ENCODE results near the gene GPS1.

The GPS1 gene

DNA sequence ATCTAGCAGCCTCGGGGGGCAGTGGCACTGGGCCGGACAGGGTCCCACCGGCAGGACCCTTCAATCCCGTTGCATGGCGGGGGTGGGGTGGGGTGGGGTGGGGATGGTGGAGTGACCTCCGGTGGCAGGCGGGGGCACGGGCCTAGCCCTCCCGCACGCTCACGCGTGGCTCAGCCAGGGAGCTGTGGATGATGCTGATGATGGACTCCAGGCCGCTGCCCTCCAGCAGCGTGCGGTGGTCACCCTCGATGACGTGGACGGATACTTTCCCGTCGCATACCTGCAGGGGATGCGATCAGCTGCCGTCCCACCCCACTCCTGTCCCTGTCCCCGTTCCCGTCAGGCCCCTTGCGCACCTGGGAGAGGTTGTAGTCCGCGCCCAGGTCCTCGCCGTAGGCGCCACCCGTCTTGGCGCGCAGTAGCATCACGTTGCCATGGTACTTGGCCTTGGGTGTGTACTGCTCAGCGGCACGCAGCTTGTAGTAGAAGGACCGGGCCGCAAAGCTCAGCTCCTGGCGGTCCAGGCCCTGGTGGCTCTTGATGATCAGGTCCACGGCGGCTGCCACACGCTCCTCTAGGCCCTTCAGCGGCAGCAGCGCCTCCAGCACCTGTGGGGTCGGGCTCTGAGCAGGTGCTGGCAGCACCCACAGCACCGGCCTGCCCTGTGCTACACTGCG, 27.4 kb downstream of the GPS1 start:
- no peak for DNase-seq (ENCODE audit: low spot score)

DNA sequence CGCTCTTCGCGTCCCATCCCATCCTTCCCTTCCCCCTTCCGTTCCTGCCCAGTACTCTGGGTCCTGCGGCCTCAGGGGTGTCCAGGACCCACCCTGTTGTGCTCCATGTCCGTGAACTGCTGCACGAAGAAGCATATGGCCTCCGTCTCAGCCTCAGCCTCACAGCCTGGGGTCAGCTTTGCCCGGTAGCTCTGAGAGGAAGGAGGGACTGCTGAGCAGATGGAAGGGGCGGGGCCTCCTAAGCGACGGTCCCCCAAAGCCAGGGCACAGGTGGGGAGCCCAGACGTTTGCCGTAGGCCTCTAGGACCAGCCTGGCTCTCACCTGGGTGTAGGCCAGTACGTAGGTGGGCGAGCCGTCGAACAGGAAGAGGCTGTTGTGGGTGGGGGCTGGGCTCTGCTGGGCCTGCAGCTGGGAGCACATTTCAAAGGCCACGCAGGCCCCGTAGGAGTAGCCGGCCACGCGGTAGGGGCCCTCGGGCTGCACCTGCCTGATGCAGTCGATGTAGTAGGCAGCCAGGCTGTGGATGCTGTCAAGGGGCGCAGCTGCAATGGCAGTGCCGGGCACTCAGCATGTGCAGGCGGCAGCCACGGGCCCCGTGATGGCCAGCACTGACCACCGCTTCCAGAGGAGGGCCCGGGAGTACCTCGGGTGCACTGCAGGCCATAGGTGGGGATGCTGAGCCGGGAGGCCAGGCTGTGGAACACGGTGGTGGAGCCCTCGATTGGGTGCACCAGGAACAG, 28.5 kb downstream of the GPS1 start:
- no peak for DNase-seq (ENCODE audit: low spot score)

DNA sequence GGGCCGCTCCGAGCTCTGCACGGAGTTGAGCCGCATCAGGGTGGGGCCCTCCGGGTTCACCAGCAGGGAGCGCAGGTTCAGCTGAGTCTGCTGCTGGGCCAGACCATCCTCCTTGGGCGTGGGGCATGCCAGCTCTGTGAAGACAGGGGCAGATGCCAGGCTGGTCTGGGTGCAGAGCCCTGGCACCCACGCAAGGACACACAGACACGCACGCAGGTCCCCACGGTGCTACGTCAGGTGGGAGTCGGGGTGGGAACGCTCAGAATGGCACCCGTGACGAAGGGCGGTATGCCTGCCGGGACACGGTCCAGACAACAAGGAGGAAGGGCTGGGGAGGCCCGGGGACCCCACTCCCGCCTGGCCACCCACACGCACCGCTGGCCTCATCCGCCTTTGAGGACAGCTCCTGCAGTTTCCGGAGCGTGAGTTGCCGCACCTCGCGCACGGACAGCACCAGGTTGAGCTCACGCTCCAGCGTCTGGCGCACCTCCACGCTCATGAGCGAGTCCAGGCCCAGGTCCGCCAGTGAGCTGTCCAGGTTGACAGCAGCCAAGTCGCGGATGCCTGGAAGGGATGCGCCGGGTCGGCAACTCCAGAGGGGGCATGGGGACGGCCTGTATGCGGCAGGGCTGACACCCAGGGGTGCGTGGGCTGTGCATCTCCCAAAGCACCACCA, 29.2 kb downstream of the GPS1 start:
- DNase-seq (ENCODE audit: low spot score), result no peak

DNA sequence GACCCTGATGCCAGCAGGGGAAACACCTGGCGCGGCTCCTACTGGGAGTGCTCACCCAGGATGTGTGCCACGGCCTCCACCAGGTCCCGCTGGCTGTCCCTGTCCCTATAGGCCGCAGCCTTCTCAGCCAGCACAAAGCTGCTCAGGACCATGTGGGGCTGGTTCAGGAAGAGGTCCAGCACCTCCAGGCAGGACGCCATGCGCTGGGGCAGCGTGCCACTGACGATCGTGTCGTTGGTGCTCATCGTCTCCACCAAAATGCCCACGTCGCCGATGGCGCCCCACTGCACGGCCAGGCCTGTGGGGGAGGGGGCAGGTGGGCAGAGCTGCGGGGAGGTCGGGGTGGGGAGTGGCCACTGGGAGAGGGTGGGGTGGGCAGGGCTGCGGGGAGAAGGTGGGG, 29.8 kb downstream of the GPS1 start:
- no peak for DNase-seq (ENCODE audit: low spot score)

DNA sequence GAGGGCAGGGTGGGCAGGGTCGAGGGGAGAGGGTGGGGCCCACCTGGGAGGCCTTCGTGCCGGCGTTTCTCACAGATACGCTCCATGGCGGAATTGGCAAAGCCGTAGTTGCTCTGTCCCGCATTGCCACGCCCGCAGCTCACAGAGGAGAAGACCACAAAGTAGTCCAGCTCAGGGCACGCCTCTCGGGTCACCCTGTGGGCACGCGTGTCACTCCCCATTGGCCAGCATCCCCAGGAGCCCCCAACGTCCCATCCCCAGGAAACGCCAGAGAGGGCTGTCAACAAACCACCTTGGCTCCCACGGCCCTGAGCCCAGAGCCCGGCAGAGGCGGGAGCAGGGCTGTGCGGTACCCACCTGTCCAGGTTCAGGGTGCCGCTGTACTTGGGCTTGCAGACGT, 30.3 kb downstream of the GPS1 start:
- no peak for DNase-seq (ENCODE audit: low spot score)

DNA sequence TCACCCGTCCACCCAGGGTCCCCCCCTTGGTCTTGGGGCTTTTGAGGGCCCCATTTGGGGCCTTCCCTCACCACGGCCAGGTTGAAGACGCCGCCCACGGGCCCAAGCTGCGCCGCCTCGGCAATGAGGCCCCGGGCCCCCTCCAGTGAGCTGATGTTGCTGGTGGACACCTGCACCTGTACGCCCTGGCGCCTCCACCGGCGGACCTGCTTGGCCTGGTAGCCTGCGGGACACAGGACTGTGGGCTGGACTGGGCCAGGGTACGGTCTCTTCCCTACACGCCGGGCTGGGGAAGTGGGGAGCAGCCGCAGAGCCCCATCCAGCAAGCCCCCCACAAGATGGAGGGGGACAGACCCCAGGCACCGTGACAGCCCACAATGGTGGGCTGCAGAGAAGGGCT, 30.8 kb downstream of the GPS1 start:
- no peak for DNase-seq (ENCODE audit: low spot score)

DNA sequence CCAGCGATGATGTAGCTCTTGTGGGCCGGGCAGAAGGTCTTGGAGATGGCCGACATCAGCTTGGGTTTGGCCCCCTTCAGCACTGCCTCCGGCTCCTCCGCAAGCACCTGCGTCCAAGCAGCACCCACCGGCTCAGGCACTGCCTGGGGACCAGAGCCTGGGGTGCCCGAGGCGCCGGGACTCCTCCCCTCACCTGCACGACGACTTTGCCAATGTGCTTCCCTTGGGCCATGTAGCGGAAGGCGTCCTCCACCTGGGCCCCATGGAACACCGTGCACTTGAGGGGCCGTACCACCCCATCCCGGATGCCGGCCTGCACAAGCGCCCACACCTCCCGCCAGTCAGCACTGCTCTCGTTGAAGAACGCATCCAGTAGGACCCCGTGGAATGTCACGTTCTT, 31.3 kb downstream of the GPS1 start:
- no peak for DNase-seq (ENCODE audit: low spot score)

DNA sequence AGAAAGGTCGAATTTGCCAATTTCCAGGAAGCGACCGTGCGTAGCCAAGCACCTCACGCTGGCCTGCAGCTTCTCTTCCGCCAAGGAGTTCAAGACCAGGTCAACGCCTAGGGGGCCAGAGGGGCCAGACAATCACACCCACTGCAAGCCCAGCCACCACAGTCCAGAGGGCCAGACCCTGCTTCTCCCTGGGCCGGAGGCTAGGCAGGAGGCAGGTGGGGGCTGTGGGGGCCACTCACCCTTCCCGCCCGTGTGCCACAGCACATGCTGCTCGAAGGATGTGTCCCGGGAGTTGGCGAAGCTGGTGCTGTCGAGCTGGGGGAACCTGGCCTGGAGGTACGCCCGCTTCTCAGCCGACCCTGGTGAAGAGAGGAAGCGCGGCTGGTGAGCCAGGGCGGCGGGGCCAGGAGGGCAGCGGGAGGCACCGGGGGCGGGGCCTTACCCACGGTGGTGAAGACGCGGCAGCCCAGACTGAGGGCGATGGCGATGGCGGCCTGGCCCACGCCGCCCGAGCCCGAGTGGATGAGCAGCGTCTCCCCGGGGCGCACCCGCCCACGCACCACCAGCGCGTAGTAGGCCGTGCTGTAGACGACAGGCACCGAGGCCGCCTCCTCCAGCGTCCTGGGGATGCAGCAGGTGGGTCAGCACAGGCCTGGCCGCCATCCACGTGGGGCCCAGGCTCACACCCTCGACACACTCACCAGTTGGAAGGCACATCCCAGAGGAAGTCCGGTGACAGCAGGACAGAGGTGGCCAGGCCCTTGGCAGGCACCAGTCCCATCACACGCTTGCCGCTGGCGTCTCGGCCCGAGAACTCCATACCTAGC, 32.0 kb downstream of the GPS1 start:
- no peak for DNase-seq (ENCODE audit: low spot score)

DNA sequence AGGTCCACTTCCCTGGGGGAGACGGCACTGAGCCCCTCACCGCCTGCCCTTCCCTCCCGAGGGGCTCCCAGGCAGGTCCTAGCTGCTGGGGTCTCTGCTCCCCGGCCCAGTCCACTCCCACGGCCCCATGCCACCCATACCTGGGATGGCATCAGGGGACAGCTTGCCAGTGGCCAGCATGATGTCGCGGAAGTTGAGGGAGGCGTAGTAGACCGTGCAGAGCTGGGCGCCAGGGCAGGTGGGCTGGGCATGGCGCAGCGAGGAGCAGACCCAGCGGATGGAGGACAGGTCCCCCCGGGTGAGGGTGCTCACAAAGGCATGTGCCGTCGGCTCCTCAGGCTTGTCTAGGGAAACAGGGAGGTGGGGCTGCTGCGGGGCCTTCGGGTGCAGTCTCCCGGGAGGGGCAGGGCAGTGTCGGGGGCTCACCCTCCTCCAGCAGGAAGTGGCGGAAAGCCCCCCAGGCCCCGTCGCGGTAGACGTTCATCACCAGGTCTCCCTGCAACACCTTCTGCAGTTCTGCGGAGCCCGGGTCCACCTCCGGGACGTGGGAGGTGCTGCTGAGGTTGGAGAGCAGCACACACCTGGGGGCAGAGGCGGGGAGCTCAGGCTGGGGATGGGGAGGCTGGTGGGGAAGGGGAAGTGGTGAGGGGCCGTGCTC, 32.8 kb downstream of the GPS1 start:
- no peak for DNase-seq (ENCODE audit: low spot score)

DNA sequence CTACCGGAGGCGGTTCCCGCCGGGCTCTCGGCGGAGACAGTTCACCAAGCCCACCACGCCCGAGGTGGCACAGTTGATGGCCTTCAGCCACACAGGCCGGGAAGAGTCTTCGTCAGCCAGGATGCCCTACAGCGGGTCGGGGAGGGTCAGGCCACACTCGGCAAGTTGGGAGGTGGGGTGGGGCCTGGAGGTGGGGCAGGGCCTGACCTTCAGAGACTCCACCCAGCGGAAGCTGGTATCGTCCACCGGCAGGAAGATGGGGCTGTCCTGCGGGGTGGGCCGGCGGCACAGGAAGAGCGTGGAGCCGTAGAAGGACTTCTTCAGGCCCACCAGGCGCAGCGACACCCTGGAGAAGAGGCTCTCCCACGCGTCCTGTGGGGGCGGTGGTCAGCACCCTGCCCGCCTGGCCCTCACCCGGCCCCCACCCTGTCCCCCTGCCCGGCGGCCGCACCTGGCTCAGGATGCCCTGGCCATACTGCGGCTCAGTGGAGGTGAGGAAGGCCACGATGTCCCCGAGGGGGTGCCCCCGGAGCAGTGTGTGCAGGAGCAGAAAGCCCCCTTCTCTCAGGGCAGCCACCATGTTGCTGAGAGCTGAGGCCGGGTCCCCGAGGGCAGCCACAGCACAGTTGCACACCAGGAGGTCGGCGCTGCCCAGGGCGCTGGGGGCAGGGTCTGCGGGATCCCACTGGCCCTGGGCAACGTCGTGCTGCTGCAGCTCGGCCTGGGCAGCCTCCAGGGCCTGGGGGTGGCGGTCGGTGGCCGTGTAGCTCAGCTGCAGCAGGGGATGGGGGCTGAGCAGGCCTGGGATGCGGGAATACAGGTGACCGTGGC, 33.5 kb downstream of the GPS1 start:
- no peak for DNase-seq (ENCODE audit: low spot score)

DNA sequence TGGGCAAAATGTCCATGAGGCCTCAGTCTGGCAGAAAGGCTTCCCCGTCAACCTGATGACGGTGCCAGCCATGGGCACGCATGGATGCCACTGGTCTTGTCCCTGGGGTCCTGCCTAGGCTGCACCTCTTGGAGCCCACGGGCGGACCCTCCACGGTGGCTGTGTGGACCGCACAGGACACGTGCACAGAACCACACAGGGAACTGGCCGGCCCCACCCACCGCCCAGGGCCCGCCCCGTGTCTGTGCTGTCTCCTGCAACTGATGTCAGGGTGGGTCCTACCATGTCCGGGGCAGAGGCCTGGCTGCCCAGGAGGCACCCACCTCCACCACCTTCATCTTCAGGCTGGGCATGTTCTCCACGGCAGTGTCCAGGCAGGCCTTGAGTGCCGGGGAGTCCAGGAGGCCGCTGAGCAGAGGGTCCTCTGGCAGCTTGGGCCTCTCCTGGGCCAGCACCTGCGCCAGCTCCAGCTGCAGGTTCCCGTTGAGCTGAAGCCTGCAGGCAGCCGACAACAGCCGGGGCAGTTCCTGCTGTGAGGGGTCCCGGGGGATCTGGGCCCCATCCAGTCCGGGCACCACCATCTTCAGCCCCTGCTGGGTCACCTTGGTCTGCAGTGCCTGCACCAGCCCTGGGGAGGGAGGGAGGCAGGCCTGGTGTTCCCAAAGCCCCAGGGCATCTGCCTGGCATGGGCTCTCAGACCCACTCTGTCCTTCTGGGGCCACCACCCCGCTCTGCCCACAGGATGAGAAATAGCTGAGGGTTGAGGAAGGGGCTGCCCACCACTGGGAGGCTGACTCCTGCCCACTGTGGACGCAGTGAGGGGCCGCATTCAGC, 34.5 kb downstream of the GPS1 start:
- DNase-seq (ENCODE audit: low spot score), result no peak

DNA sequence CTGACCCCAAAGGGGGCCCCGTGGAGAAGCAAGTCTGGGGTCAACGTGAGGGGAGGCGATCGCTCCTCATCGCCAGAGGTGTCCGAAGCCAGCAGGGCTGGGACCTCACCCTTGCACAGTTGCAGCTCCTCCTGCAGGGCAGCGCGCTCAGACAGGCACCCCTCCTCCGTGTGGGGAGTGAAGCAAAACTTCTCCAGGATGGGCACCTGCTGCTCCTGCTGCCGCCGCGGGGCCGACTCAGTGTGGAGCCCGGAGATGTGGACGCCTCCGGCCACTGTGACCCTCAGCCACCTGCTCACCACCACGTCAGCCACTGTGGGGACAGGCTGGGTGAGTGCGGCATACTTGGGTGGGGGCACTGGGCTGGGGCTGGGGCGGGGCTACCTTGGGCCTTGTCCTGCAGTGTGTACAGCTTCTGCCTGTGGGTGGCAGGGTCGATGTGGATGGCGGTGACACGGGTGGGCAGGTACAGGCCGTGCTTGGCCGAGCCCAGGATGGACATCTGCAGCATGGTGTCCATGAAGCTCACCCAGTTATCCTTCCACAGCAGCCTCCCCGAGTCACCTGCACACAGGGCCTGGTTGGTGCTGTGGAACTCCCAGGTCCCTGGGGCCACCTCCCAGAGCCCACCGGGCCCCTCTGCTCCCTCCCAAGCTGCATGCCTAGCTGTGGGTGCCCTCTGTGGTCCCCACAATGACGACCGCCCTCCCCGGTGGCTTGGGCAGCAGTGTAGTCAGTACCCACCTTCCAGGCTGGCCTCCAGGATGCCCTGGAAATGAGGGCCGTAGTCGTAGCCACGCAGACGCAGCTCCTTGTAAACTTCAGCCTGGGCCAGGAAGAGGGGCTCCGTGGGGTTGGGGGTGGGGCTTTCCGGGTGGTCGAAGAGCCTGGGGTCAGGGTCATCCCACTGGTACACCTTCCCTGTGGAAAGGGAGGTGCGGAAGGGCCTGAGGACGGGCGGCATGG, 35.5 kb downstream of the GPS1 start:
- no peak for DNase-seq (ENCODE audit: low spot score)

DNA sequence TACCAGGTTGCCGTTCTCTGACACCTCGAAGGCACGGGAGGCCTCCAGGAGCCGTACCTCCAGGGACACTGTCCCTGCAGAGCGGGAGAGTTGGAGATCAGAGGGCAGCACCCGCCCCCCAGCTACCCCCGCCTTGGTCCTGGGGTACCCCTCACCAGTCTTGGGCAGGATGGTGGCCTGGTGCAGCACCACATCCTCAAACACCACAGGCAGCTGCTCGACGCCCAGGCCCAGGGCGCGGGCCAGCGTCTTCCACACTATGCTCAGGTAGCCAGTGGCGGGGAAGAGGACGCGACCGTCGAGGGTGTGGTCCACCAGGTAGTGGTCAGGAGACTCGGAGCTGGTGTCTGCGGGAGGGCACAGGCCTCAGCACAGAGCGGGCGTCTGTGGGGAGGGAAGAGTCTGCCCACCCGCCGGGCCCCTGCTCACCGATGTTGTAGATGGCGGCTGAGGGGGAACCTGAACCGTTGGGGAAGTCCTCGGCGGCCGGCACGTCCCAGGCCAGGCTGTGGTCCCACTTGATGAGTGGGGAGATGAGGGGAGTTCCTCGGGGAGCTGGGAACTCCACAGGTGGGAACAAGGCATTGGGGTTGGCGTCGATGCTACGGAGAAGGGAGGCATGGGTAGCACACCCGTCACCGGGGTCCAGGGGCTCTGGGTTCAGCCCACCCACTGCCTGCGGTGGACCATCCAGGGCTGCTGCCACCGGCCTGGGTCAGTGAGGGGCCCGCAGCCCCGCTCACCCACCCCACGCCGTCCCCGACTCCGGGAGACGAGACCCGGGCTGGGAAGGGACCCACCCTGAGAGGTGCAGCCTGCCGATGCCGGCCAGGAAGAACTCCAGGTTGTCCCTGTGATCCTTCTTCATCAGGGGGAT, 36.5 kb downstream of the GPS1 start:
- no peak for DNase-seq (ENCODE audit: low spot score)

DNA sequence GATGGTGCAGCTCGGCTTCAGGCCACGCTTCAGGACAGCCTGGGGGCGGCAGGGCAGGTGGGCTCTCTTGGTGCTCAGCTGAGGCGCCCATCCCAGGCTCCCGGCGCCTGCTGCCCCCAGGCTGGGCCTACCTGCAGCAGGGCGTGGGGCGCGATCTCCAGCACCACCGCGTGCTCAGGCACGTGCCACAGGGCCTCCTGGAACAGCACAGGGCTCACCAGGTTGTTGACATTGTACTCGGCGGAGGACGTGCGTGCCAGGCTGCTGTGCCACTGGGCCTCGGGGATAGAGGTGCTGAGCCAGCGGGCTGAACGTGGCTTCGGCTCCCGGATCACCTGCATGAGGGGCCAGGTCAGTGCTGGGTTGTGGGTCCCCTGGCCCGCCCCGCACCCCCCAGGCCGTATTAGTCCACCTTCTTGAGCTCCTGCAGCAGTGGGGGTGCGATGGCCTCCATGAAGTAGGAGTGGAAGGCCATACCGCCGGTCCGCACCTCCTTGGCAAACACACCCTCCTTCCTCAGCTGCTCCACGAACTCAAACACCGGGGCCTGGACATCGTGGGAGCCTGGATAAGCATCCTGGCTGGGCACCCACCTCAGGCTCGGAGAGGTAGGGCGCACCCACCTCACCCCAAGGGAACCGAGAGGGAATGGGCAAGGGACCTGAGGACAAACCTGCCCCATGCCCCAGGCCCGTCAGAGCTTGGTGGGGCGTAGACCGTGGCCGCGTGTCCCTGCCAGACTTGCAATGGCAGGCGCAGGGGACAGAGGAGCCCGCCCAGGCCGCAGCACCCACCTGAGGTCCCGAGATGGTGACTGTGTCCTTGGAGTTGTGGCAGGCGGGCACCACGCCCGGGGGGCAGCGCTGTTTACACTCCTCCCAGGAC, 37.4 kb downstream of the GPS1 start:
- no peak for DNase-seq (ENCODE audit: low spot score)

DNA sequence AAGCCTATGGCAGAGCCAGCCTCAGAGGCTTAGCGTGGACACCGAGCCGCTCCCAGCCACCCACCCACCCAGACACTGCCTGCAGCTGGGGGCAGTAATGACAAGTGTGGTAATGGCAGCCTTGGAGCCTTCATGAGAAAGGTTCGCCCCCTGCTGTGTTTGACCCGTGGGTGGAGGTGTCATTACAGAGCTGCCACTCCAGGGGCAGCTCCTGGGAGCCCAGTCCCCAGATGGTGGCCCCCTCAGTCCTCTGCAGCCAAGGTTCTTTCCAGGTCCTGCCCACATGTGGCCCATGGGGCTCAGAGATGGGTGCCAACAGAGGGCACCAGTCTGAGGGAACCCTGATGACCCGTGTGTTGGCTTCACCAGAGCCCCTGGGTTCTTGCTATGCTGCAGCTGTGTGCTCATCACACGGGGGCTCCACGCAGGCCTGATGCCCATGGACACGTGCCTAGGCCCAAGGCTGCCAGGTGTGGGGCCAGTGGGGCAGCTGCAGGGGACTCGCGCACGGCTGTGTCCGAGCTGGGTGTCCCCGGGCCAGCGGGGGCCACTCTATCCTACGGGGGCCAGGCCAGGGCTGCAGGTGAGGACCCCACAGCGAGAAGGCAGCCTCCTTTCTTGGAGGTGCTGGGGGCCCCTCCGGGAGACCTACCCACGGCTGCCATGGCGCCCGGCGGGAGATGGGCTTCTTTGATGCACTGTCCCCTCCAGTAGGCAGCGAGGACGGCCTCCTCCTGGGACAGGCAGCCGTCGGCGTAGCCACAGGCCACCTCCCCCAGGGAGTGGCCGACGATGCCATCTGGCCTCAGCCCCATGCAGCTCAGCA, 38.2 kb downstream of the GPS1 start:
- no peak for DNase-seq (ENCODE audit: low spot score)
